Skeletal muscle satellite cell (primary cell): ENCODE measurements around the gene SMYD2.
"Not testable (repeated sequence)": the region's sequence is repeated elsewhere in the genome, so short reads cannot be mapped to it uniquely, and the experiment has no call there.

Experiments
- H3K27me3 ChIP-seq: 2 replicates; pipeline ENCODE4 v1.7.0; 2013; ENCODE audit warnings: low read length; ENCODE audit not compliant: control insufficient read depth, insufficient read depth
- H3K36me3 ChIP-seq: 2 replicates; pipeline ENCODE4 v1.7.0; 2013; ENCODE audit warnings: mild to moderate bottlenecking, control low read depth, low read length; ENCODE audit not compliant: insufficient read depth
- H3K4me1 ChIP-seq: 2 replicates; pipeline ENCODE4 v1.7.0; 2013; ENCODE audit warnings: low read length; ENCODE audit not compliant: control insufficient read depth, insufficient read depth
- H3K4me2 ChIP-seq: 2 replicates; pipeline ENCODE4 v1.7.0; 2013; ENCODE audit warnings: mild to moderate bottlenecking, low read length
- H3K4me3 ChIP-seq: 2 replicates; pipeline ENCODE4 v1.7.0; 2013; ENCODE audit warnings: low read length
- H3K9ac ChIP-seq: 2 replicates; pipeline ENCODE4 v1.7.0; 2013; ENCODE audit warnings: mild to moderate bottlenecking, low read depth, low read length, moderate library complexity
- H3K9me3 ChIP-seq: replicated peaks from 2 replicates; pipeline ENCODE4 v1.7.0; 2013; ENCODE audit warnings: mild to moderate bottlenecking, control low read depth, low read length

The SMYD2 gene

GRCh38 chr1:214272964-214273533 lies 7.9 kb upstream of the SMYD2 start:
- Histone ChIP-seq H3K36me3 (no peaks in the 10 kb centered on the region), H3K9me3 (no peaks in the 10 kb centered on the region), H3K4me1 (peaks cover 4% of the 10 kb centered on the region), H3K4me3 (no peak overlapping the region), H3K9ac (no peak overlapping the region), H3K4me2 (no peak overlapping the region), H3K27me3 (no peaks in the 10 kb centered on the region)

GRCh38 chr1:214275700-214276099 lies 5.3 kb upstream of the SMYD2 start:
- not testable (repeated sequence) for H3K4me3 ChIP-seq, H3K9ac ChIP-seq, H3K27me3 ChIP-seq, H3K4me1 ChIP-seq, H3K36me3 ChIP-seq, H3K9me3 ChIP-seq, H3K4me2 ChIP-seq

GRCh38 chr1:214276786-214277185 lies 4.2 kb upstream of the SMYD2 start:
- no peaks in the 10 kb centered on the region for H3K9me3 ChIP-seq
- no peak overlapping the region for H3K4me2 ChIP-seq
- H3K9ac ChIP-seq = no peak overlapping the region
- no peak overlapping the region for H3K4me3 ChIP-seq
- no peaks in the 10 kb centered on the region for H3K27me3 ChIP-seq
- H3K4me1 ChIP-seq = peaks cover 7% of the 10 kb centered on the region
- no peaks in the 10 kb centered on the region for H3K36me3 ChIP-seq

- Histone ChIP-seq H3K9ac (no peak overlapping the region), H3K4me3 (no peak overlapping the region), H3K27me3 (no peaks in the 10 kb centered on the region), H3K4me2 (no peak overlapping the region), H3K36me3 (no peaks in the 10 kb centered on the region), H3K4me1 (peaks cover 14% of the 10 kb centered on the region), H3K9me3 (no peaks in the 10 kb centered on the region)
Observed at GRCh38 chr1:214277704-214278635, 3.0 kb upstream of the SMYD2 start.

GRCh38 chr1:214280386-214281020 lies 456 bp upstream of the SMYD2 start:
- Histone ChIP-seq H3K4me3 (peak overlapping the region; percentile 95), H3K4me1 (peaks cover 14% of the 10 kb centered on the region), H3K4me2 (peak overlapping the region; percentile 99), H3K9ac (peak overlapping the region; percentile 80), H3K36me3 (no peaks in the 10 kb centered on the region), H3K27me3 (no peaks in the 10 kb centered on the region), H3K9me3 (no peaks in the 10 kb centered on the region)

GRCh38 chr1:214281720-214282629 lies 1.0 kb downstream of the SMYD2 start:
- Histone ChIP-seq H3K27me3 (no peaks in the 10 kb centered on the region), H3K9ac (peak overlapping the region; percentile 80), H3K4me3 (peak overlapping the region; percentile 95), H3K9me3 (no peaks in the 10 kb centered on the region), H3K36me3 (no peaks in the 10 kb centered on the region), H3K4me2 (peak overlapping the region; percentile 99), H3K4me1 (peaks cover 14% of the 10 kb centered on the region)

- peaks cover 14% of the 10 kb centered on the region for H3K4me1 ChIP-seq
- peak overlapping the region; percentile 99 for H3K4me2 ChIP-seq
- no peak overlapping the region for H3K4me3 ChIP-seq
- no peak overlapping the region for H3K9ac ChIP-seq
- no peaks in the 10 kb centered on the region for H3K9me3 ChIP-seq
- no peaks in the 10 kb centered on the region for H3K27me3 ChIP-seq
- H3K36me3 ChIP-seq = no peaks in the 10 kb centered on the region
Observed at GRCh38 chr1:214282630-214283242, 1.8 kb downstream of the SMYD2 start.

GRCh38 chr1:214285610-214286440 lies 4.9 kb downstream of the SMYD2 start:
- no peaks in the 10 kb centered on the region for H3K36me3 ChIP-seq
- no peaks in the 10 kb centered on the region for H3K9me3 ChIP-seq
- H3K4me2 ChIP-seq = no peak overlapping the region
- H3K4me3 ChIP-seq = no peak overlapping the region
- H3K4me1 ChIP-seq = peaks cover 7% of the 10 kb centered on the region
- H3K27me3 ChIP-seq = no peaks in the 10 kb centered on the region
- no peak overlapping the region for H3K9ac ChIP-seq

GRCh38 chr1:214287884-214288283 lies 6.9 kb downstream of the SMYD2 start:
- Histone ChIP-seq H3K4me1 (no peaks in the 10 kb centered on the region), H3K9me3 (no peaks in the 10 kb centered on the region), H3K4me3 (no peak overlapping the region), H3K4me2 (no peak overlapping the region), H3K36me3 (no peaks in the 10 kb centered on the region), H3K27me3 (no peaks in the 10 kb centered on the region), H3K9ac (no peak overlapping the region)

- no peaks in the 10 kb centered on the region for H3K9me3 ChIP-seq
- H3K36me3 ChIP-seq = no peaks in the 10 kb centered on the region
- no peak overlapping the region for H3K4me3 ChIP-seq
- no peak overlapping the region for H3K9ac ChIP-seq
- no peak overlapping the region for H3K4me2 ChIP-seq
- H3K4me1 ChIP-seq = no peaks in the 10 kb centered on the region
- no peaks in the 10 kb centered on the region for H3K27me3 ChIP-seq
Observed at GRCh38 chr1:214289574-214290272, 8.8 kb downstream of the SMYD2 start.
